NCI-H2107 (cell line): ENCODE results near the gene AMPH.

Experiments used
- DNase-seq: peaks from one replicate; lab custom pipeline; 2025; lab: John Stamatoyannopoulos, UW

The AMPH gene

DNA sequence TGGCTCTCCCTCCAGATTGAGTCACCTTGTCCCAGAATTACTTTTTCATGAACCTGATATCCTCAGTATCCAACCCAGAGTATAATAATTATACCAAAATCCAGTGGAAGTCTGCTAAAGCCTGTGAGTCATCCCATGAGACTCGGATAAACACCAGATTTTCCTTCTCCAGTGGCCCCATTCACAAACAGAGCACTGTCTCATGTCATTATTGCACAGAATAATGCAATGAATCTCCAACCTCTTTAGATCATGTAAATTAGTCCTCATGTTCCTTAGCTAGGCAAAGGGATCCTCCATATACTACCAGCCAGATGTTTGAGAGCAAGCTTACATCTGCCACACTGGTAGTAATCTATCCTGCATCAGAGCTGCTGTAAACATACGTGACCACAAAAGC is 89.0 kb downstream of the AMPH start:
- no peak for DNase-seq

DNA sequence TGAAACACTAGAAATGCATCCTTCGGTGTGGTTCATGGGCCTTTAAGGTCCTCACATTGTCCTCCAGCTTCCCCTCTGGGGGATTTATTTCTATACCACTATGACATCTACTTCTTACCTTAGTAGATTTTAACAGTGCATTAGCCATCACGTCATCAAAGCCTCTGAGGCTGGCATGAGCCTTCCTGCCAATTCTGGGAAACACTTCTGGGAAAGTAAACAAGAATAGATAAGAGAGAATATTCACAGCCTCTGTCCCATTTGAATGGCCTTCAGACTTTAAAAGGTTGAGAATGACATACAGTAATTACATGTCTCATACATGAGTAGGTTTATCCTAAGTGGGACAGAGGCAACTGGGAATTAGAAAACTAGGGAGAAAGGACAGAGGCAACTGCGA is 89.7 kb downstream of the AMPH start:
- no peak for DNase-seq

DNA sequence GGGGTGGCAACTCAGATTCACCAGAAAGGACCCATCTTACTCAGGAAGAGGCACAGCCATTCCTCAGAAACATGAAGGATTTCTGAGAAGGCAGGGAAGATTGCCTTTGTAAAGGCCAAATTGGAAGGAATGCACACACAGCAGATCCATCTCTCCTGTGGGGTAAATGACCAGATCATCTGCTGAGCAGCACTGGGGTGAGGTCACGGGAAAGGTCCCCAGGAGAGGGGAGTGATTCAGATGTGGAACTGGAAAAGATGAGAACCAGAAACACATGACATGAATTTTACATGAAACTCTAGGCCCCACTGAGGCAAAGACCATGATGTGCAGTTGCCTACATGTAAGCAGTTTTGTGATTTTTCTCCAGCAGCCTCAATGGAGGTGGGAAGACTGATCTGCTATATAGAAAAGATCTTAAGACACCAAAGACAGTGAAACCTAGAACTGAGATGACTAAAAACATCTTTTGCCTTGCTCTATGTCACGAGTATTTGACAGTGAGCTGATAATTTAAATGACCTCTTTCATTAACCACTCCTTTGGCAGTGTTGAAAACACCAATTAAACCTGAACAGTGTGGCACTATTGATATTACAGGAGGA is 91.6 kb downstream of the AMPH start:
- DNase-seq = no peak

DNA sequence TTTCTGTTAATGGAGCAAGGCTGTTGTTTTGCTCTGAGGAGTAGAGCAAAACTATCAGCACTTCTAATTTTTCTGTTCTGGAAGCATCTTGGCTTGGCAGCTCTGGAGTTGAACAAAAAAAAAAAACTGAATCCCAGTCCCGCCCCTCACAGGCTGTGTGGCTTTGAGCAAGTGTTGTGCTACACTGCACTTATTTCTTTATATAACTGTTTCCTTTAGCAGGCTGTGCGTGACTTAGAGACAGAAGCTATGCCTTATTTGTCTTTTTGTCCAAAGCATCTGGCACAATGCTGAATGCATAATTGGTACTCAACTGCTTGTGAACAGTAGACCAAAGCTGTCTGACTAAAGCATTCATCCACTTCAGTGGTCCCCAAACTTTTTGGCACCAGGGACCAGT is 96.1 kb downstream of the AMPH start:
- no peak for DNase-seq

DNA sequence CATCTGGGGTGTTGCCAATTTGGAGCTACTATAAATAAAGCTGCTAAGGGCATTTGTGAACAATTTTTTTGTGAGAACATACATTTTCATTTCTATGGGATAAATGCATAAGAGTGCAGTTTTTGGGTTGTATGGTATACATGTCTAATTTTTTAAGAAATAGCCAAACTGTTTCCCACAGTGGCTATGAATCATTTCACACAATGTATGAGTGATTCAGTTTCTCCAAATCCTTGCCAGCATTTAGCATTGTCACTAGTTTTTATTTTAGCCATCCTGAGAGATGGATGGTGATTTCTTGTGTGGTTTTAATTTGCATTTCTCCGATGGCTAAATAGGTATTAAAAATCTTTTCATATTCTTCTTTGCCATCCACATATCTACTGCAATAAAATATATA is 105.3 kb downstream of the AMPH start:
- DNase-seq = no peak

DNA sequence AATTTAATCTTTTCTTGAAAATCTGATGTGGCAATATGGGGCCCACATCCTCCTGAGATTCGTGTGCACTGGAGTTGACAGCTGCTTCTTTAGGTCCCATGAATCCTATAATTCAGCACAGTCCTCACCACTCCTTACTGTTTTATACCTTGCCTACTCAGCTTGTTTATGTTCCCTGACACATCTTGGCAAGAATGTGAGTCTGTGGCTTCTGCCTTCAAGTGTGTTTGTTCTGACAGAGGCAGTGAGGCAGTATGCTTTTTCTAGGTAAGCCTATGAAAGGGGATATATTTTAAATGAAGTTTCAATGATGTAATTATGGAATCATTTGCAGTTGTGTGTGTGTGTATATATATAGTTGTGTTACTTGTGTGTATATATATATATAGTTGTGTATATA is 106.4 kb downstream of the AMPH start:
- no peak for DNase-seq

DNA sequence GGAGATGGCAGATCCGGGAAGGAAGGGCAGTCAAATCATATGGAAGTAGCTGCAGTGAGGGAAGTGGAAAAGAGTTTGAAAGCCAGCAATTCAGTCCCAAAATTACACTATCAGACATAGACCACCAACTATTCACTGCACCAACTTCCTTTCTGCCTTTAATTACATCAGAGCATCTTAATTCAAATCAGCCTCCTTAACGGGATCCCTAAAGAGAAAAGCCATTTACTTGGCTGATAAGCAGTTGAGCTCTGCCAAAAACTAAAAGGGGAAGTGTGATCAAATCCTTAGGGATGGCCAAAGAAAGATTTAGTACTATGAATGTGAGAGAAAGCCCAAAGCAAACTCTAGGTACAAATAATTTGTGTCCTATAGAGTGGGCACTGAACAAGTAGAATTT is 110.4 kb downstream of the AMPH start:
- DNase-seq = no peak

DNA sequence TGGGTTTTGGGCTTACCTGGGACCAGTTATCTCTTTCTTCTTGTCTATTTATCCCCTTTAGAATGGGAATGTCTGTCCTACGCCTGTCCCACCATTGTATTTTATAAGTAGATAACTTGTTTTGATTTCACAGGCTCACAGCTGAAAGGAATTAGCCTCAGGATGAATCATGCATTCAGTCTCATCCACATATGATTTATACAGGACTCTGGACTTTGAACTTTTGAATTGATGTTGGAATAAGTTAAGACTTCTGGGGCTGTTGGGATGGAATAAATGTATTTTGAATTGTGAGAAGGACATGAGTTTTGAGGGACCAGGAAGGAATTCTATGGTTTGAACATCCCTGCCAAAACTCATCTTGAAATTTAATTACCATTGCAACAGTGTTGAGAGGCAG is 112.6 kb downstream of the AMPH start:
- DNase-seq = no peak

DNA sequence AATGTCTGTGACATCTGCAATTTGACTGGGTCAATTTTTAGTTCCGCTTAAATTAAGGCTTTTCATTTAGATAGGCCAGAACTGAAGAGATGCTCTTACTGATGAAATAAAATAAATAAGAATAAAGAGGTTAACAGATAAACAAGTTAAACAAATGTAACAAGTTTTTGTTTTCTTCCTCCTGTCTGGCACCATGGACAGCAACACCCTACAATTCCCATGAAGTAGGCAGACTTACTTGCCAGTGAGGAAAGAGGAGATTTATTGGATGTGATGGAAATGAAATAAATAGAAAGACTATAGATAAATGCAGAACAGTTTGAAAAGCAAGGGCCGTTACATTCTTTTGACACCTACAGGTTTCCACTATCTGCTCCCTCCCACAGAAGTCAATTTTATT is 118.5 kb downstream of the AMPH start:
- DNase-seq = no peak

DNA sequence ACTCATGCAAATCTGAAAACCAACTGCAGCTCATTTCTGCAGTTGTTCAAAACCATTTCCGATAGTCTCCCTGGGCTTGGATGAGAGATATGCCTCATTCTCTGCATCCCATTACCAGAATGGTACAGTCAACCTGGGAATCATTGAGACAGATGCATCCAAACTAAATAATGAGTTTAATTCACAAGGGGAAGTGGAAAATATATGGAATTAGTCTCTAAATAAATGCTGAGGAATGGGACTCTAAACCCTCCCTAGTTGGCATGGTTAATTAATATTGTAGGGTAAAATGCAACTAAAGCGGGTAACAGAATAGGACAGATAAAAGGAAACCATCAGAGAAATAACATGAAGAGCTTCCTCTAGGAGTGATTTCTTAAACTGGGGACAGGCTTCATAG is 118.9 kb downstream of the AMPH start:
- no peak for DNase-seq

DNA sequence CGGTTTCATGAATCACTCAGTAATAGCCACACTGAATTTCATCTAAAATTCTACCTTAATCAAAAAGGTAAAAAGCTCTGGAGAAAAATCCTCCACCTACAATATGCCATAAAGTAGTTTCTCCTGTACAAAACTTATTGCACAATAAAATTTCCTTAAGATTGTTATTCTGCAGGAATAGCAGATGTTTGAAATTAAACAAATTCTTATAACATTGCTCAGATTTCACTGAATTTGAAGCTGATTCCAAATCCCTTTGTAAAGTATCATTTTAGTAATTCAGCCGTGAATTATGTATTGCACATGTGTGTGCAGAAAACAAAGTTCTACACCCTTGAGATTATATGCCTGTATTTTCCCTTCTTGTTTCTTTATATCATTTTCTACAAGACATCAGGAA is 123.8 kb downstream of the AMPH start:
- DNase-seq = no peak

DNA sequence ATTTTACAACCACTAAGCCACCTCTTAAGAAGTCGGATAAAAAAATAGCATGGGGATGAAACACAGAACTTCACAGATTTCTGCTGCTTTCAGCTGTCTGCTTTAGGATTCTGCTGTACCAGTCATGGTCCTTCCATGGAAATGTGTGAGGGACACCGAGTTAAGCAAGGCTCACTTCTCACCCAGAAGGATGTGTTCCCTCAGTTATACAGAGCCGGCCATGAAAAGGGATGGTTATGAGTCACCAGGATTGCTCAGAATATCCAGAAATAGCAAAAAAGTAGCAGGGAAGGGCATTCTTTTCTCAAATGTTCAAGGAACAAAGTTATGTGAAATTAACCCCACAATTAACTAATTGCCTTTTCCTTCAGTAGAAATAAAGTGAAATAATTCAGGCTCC is 124.4 kb downstream of the AMPH start:
- no peak for DNase-seq

DNA sequence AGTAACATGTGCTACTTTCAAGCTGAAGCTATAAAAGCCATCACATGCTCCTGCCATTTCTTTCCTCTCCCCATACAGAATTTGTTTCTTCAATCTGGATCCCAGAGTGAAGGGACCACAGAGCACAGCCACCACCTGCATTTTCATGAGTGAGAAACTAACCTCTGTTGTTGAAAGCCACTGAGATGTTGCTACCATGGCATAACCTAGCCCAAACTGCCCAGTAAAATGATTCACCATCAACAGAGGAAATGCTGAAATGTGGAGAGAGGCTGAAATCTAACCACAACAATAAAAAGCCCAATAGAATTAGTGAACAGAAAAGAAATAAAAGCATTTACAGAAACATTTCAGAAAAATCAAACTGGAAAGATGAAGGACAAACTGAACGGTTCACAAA is 125.2 kb downstream of the AMPH start:
- no peak for DNase-seq

DNA sequence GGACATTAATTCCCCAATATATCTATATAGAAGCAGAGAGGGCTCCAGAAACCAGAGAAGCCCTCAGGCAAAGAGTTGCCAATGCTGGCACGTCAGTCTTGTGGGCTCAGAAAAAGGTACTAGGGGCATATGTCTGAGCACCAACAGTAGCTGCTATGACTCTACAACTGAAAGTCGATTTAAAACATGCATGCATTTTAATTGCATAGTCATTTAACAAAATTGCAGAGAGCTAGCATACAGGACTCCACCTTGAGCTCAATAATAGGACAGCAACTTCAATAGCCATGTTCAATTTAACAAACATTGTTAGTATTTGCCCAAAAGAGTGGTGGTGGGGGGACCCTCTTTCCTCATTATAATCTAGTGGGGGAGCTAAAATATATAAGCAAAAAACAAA is 126.5 kb downstream of the AMPH start:
- no peak for DNase-seq

DNA sequence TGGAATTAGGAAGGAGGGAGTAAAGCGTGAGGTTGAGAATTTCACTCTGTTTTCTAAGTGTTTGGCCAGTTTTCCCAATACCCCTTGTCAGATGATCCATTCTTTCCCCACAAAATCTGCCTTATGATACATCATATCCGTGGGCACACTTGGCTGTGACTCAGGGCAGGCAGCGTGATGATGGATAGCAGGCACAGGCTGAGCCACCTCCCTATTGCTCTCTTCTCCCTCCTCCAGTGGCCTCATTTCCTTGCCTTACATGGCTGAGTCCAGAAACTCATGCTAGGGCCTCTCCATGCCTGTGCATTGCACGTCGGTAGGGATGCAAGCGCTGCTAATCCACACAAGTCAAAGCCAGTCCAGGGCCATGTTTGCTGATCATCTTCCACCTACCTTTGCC is 128.3 kb downstream of the AMPH start:
- DNase-seq = no peak

DNA sequence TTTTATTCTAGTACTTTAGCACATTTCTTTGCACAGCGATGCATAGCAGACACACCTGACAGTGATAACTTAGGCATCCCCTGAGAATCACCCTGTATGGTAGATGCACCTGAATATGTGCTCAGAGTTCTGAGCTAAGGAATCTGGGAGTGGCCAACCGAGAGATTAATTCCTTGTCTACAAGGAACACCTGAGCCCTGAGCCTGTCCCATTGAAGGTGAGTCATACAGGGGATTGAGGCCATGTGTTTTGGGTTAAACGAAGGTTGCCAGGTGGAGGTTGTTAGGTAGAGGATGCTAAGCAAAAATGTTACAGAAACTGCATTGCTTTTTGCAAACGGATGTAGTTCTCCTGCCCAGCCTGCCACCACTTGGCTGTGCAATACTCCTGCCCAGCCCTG is 128.9 kb downstream of the AMPH start:
- no peak for DNase-seq

DNA sequence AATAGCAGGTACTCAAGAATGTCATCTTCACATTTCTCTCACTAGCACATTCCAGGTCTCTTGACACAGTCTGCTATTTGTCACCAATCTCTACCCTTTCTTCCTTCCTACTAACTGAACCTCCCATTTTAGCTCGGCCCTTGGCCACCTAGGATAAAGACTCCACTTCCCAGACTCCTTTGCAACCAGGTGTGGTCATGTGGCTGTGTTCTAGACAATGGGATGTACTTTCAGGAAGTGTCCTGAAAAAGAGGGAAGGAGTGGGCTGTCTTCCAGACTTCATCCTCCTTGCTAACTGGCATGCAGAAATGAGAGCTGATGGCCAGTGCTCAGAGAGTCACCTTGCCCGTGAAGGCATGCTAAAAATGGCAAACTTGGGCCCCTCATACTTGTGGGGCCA is 139.2 kb downstream of the AMPH start:
- DNase-seq = no peak

DNA sequence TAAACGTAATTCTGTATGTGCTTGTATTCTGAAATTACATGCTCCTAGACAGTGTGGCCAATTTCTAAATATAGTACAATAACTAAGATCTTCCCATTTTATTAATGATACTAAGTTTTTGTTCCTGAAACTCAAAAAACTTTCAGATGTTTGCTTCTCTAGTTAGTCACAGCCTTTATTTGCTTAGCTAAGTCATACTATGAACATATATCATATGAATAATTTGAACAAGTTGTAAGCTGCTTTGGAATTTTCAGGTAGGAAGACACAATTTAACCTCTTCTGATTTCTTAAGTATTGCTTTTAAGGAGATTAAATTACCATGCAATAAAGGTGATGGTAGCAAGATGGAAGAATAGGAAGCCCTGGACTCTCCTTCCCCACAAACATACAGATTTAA is 148.7 kb downstream of the AMPH start:
- DNase-seq = no peak

DNA sequence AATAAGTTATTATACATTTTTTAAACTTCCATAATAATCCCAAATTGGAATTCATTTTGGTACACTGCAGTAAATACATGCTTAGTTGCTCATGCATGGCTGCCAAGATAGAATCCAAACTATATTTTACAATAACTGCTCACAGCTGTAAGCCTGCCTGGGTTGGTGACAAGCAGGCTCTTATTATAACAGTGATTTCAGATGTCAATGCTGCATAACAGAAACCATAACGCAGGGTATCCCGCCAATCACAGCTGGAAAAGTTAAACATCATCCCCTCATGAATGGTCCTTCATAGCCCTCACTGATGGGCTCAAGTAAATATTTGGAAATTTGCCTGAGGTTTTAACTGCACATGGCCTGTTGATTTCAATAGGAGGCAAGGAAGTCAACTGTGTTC is 149.8 kb downstream of the AMPH start:
- DNase-seq = no peak

DNA sequence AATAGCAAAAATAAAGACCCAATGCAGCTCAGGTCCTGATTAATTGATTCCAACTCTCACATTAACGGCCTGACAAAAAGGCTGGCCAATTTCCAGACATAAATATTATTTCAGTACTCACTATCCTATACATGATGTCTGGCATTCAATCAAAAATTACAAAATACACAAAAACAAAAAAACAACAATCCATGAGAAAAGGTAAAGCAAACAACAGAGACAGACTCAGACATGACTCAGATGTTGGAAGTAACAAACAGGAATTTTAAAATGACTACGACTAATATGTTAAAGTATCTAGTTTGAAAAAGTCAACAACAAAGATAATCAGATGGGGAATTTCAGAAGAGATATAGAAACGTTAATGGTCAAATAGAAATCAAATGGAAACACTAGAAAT is 152.8 kb downstream of the AMPH start:
- DNase-seq = no peak

DNA sequence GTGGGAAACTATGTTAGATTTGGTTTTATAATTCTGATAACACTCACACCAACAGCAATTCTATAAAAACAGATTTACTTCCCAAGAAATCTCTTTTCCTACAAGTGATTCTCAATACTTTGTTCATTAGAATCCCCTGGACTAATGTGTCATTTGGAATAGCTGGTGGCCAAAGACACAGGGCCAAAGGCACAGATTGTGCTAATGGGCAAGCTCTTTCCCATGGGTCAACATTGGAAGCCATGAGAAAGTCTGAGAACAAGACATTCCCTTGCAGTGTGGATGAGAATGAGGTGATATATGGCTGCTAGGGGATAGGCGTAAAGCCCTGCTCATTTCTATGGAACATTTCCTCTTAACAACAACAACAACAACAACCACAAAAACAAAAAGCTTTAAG is 153.8 kb downstream of the AMPH start:
- no peak for DNase-seq

DNA sequence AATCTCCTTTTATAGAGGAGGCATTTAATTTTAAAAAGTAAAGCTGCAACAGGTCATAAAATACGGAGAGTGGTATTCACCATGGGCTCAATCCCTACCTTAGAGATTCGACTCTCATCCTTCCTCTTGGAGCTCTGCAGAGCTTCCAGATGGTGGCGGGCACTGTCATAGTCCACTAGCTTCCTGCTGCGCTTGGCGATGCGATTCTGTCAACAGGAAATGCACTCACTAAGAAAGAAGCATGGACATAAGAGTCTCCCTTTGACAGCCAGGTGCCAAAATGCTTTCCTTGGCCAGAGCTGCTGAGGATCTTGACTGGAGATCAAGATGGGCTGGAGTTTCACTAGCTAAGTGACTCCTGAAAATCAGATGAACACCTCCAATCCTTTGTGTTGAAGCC is 154.4 kb downstream of the AMPH start:
- no peak for DNase-seq

DNA sequence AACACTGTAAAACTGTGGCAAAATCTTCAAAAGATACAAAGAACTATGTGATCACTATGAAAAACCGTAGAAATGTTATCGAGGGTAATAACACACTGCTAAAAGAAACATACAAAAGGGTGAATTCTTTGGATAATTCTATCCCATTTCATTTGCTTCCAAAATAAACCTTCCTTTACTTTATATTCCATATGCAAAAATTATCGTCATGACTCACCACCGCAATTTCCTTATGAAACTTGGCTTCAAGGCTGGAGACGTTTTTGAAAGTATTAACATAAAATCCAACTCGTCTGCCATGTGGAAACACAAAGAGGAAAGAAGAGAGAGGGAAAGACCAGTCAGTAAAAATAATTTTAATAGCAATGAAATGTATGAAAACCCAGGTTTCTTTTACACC is 165.2 kb downstream of the AMPH start:
- DNase-seq = no peak

DNA sequence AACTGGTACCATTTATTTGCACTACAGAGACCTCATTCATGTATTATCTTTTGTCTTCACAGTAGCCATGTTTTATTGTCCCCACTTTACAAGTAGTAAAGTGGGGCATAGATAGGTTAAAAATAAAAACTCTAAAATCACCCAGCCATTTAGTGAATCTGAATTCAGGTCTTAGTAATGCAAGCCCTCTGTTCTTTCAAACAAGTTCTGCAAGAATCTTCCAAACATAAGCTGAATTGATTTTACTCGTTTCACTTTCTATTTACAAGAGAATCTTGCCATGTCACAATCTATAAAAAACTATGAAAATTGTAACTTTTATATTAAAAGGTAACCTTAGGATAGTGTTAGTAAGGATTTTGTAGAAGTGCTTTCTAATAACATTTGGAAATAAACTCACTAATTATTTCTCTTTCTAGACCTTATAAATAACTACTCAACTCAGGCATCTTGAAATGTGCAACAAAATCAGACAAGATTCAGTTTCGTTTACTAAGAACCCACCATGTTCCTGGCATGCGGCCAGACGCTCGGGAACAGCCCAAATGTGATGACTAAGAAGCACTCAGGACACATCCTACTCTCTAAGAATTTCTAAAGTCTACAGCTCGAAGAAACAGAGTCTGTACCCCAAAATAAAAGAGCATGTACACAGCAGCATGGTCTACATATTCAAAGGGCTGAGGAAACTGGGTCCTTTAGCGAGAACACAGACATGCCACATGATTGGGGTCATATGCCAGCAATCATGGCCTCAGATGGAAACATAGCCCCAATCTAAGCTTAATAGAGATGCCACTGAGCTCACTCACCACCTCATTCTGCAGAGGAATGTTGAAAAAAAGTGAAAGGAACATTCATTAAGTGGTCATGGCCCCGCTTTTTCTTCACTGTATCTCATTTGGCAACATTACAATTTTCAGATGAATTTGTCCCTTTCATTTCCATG is 167.6 kb downstream of the AMPH start:
- DNase-seq = no peak
